ENCODE results near the gene C1orf122. TPM values are rescaled to one million over a fixed set of nuclear protein-coding genes. Genes with fewer than 3 reads are reported as not detected.

C1orf122 gene
- total RNA-seq, 2 donors from 2014 or later: 29.2 to 33.3 TPM

- Mint-ChIP-seq H3K4me1 (ENCODE audit: low read depth in 2 of 2) (peaks cover 22 to 32% of the 10 kb centered on the region in 2 donors), H3K36me3 (no peaks in the 10 kb centered on the region), H3K27ac (no peak overlapping the region), H3K27me3 (no peaks in the 10 kb centered on the region), H3K4me3 (no peak overlapping the region), H3K9me3 (no peaks in the 10 kb centered on the region)
- ATAC-seq: no peak
- no peak for DNase-seq (ENCODE audit: low spot score)
Measured at GRCh38 chr1:37813529-37814145, 6.0 kb downstream of the C1orf122 start.

DNA sequence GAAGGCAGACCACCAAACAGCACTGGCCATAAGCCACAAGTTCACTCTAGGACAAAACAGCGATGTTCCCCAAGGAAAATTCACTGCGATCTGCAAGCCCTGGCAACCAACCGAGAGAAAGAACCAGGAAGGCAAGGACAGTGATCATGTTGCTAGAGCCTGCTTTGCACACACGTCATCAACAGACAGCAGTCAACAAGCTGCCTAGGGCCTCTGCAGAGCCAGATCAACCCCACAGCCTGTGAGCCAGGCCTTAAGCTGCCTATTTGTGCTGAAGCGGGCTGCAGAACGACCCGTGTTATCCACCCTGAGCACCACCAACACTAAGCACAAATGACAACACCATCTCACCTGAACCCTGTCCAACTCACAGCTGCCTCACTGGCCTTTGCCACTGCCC is 6.7 kb downstream of the C1orf122 start:
- H3K9me3 Mint-ChIP-seq: no peaks in the 10 kb centered on the region
- no peaks in the 10 kb centered on the region for H3K27me3 Mint-ChIP-seq
- no peak overlapping the region for H3K27ac Mint-ChIP-seq

GRCh38 chr1:37817481-37817880 is 9.9 kb downstream of the C1orf122 start:
- Mint-ChIP-seq H3K36me3 (peaks cover 8% of the 10 kb centered on the region), H3K4me3 (no peak overlapping the region), H3K27me3 (no peaks in the 10 kb centered on the region), H3K4me1 (ENCODE audit: low read depth in 2 of 2) (peaks cover 14 to 23% of the 10 kb centered on the region in 2 donors), H3K27ac (no peak overlapping the region), H3K9me3 (no peaks in the 10 kb centered on the region)
- DNase-seq (ENCODE audit: low spot score) (no peak), ATAC-seq (no peak)

More for the DNA sequence above, 6.7 kb downstream of the C1orf122 start:
- ATAC-seq (no peak), DNase-seq (ENCODE audit: low spot score) (no peak)
- Mint-ChIP-seq H3K4me3 (no peak overlapping the region), H3K36me3 (no peaks in the 10 kb centered on the region), H3K4me1 (ENCODE audit: low read depth in 2 of 2) (peaks cover 16 to 27% of the 10 kb centered on the region in 2 donors)

GRCh38 chr1:37821481-37821880 is 13.9 kb downstream of the C1orf122 start:
- Mint-ChIP-seq H3K4me1 (ENCODE audit: low read depth in 2 of 2) (peaks cover 26 to 37% of the 10 kb centered on the region in 2 donors), H3K27ac (peak overlapping the region; percentile 76 to 85), H3K36me3 (peaks cover 14% of the 10 kb centered on the region), H3K9me3 (no peaks in the 10 kb centered on the region), H3K4me3 (no peak overlapping the region), H3K27me3 (no peaks in the 10 kb centered on the region)
- no peak for ATAC-seq
- no peak for DNase-seq (ENCODE audit: low spot score)

- Mint-ChIP-seq H3K4me1 (ENCODE audit: low read depth in 2 of 2) (peaks cover 26 to 37% of the 10 kb centered on the region in 2 donors), H3K4me3 (peak overlapping the region; percentile 64)
- DNase-seq (ENCODE audit: low spot score): peak; percentile 71
Measured at GRCh38 chr1:37822906-37823815, 15.6 kb downstream of the C1orf122 start.

GRCh38 chr1:37824001-37824400 is 16.4 kb downstream of the C1orf122 start:
- no peaks in the 10 kb centered on the region for H3K9me3 Mint-ChIP-seq
- peaks cover 18% of the 10 kb centered on the region for H3K36me3 Mint-ChIP-seq
- peaks cover 26 to 37% of the 10 kb centered on the region in 2 donors for H3K4me1 Mint-ChIP-seq (ENCODE audit: low read depth in 2 of 2)
- H3K4me3 Mint-ChIP-seq: no peak overlapping the region
- peak overlapping the region; percentile 85 to 89 for H3K27ac Mint-ChIP-seq
- no peak for ATAC-seq
- no peaks in the 10 kb centered on the region for H3K27me3 Mint-ChIP-seq
- DNase-seq (ENCODE audit: low spot score): no peak

More at GRCh38 chr1:37822906-37823815, 15.6 kb downstream of the C1orf122 start:
- ATAC-seq: peak; percentile 88 to 89
- H3K9me3 Mint-ChIP-seq: no peaks in the 10 kb centered on the region
- peak overlapping the region; percentile 76 to 85 for H3K27ac Mint-ChIP-seq
- peaks cover 18% of the 10 kb centered on the region for H3K36me3 Mint-ChIP-seq
- H3K27me3 Mint-ChIP-seq: no peaks in the 10 kb centered on the region

DNA sequence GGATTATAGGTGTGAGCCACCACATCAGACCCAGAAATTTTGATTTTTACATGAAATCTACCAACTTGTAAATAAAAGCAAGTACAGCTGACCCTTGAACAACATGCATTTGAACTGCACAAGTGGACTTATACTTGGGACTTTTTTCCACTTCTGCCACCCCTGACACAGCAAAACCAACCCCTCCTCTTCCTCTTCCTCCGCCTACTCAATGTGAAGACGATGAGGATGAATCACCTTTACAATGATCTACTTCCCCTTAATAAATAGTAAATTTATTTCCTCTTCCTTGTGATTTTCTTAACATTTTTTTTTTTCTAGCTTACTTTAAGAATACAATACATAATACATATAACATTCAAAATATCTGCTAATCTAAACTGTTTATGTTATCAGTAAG is 17.9 kb downstream of the C1orf122 start:
- Mint-ChIP-seq H3K4me3 (peak overlapping the region; percentile 42), H3K27me3 (no peaks in the 10 kb centered on the region), H3K9me3 (no peaks in the 10 kb centered on the region), H3K36me3 (peaks cover 17% of the 10 kb centered on the region), H3K27ac (peak overlapping the region; percentile 85 to 89), H3K4me1 (ENCODE audit: low read depth in 2 of 2) (peaks cover 22 to 36% of the 10 kb centered on the region in 2 donors)
- ATAC-seq: no peak
- DNase-seq (ENCODE audit: low spot score): no peak

GRCh38 chr1:37828410-37829074 is 21.0 kb downstream of the C1orf122 start:
- H3K9me3 Mint-ChIP-seq: no peaks in the 10 kb centered on the region
- peak overlapping the region in 1 of 2 donors; percentile 53 for H3K27ac Mint-ChIP-seq
- no peak overlapping the region for H3K4me3 Mint-ChIP-seq
- peaks cover 15 to 19% of the 10 kb centered on the region in 2 donors for H3K4me1 Mint-ChIP-seq (ENCODE audit: low read depth in 2 of 2)
- peaks cover 22% of the 10 kb centered on the region for H3K36me3 Mint-ChIP-seq
- DNase-seq (ENCODE audit: low spot score) (no peak), ATAC-seq (no peak)
- H3K27me3 Mint-ChIP-seq: no peaks in the 10 kb centered on the region

DNA sequence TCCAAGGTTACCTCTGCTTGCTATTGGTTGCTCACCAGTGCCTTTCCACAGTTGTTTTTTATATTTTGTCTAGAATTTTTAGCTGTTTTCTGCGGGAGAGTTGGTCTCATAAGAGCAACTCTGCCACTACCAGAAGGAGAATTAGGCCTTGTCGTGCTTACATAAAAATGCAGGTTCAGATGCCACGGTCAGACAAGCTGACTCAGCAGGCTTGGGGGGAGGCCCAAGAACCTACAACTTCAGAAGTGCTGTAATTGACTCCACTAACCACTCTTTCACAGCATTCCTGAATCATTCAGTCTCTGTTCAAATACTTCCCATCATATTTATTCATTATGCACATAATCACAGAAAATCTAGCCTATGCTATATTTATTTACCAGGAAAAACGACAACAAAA is 23.5 kb downstream of the C1orf122 start:
- ATAC-seq: no peak
- H3K9me3 Mint-ChIP-seq: no peaks in the 10 kb centered on the region
- no peak overlapping the region for H3K27ac Mint-ChIP-seq
- H3K36me3 Mint-ChIP-seq: peaks cover 30% of the 10 kb centered on the region
- peaks cover 1 to 6% of the 10 kb centered on the region in 2 donors for H3K4me1 Mint-ChIP-seq (ENCODE audit: low read depth in 2 of 2)
- no peak for DNase-seq (ENCODE audit: low spot score)
- no peak overlapping the region for H3K4me3 Mint-ChIP-seq
- H3K27me3 Mint-ChIP-seq: no peaks in the 10 kb centered on the region

- Mint-ChIP-seq H3K4me3 (no peak overlapping the region), H3K27me3 (no peaks in the 10 kb centered on the region), H3K27ac (no peak overlapping the region), H3K4me1 (ENCODE audit: low read depth in 2 of 2) (peaks cover 0 to 6% of the 10 kb centered on the region in 2 donors), H3K9me3 (no peaks in the 10 kb centered on the region), H3K36me3 (peaks cover 30% of the 10 kb centered on the region)
- ATAC-seq: no peak
- DNase-seq (ENCODE audit: low spot score): no peak
Measured at GRCh38 chr1:37831809-37832208, 24.2 kb downstream of the C1orf122 start.

GRCh38 chr1:37836788-37837187 is 29.2 kb downstream of the C1orf122 start:
- ATAC-seq: no peak
- no peak overlapping the region for H3K4me3 Mint-ChIP-seq
- H3K4me1 Mint-ChIP-seq (ENCODE audit: low read depth in 2 of 2): peaks cover 0 to 8% of the 10 kb centered on the region in 2 donors
- H3K9me3 Mint-ChIP-seq: no peaks in the 10 kb centered on the region
- no peaks in the 10 kb centered on the region for H3K27me3 Mint-ChIP-seq
- DNase-seq (ENCODE audit: low spot score): no peak
- H3K36me3 Mint-ChIP-seq: peaks cover 22% of the 10 kb centered on the region
- no peak overlapping the region for H3K27ac Mint-ChIP-seq

DNA sequence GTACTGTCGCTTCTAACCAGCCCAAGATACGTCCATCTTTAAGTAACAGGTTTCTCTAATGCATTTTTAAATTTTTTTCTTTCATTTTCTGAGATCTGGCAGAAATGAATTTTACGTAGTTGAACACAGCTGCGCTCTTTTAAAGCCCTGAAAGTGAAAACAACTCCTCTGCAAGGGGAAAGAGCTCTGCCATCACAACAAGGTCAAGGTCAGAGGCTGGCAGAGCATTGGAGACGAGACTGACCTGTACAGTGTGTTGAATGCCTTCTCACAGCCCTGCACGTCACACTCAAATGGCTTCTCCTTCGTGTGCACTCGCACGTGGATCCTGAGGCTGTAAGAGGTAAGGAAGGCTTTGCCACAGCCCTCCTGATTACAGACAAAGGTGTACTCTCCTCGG is 32.1 kb downstream of the C1orf122 start:
- Mint-ChIP-seq H3K27me3 (no peaks in the 10 kb centered on the region), H3K4me3 (no peak overlapping the region), H3K27ac (no peak overlapping the region), H3K4me1 (ENCODE audit: low read depth in 2 of 2) (peaks cover 15 to 19% of the 10 kb centered on the region in 2 donors), H3K9me3 (no peaks in the 10 kb centered on the region), H3K36me3 (peaks cover 22% of the 10 kb centered on the region)
- ATAC-seq (no peak), DNase-seq (ENCODE audit: low spot score) (no peak)

GRCh38 chr1:37840711-37841110 is 33.1 kb downstream of the C1orf122 start:
- Mint-ChIP-seq H3K27ac (no peak overlapping the region), H3K4me1 (ENCODE audit: low read depth in 2 of 2) (peaks cover 25 to 30% of the 10 kb centered on the region in 2 donors), H3K36me3 (peaks cover 25% of the 10 kb centered on the region), H3K4me3 (no peak overlapping the region), H3K9me3 (no peaks in the 10 kb centered on the region), H3K27me3 (no peaks in the 10 kb centered on the region)
- DNase-seq (ENCODE audit: low spot score) (no peak), ATAC-seq (no peak)
